ENCODE results near the gene KANSL1L. TPM values are rescaled to one million over a fixed set of nuclear protein-coding genes. Genes with fewer than 3 reads are reported as not detected.

KANSL1L gene
- total RNA-seq, 2 experiments from 2014 or later: 4.1 to 5.8 TPM

Other genes with a start within 250 kb of the KANSL1L start
- 10 to 100 TPM; 54.3 to 60.7 TPM for gene RPE, start 168.8 kb downstream of the KANSL1L start, total RNA-seq
- gene ACADL, start 54.0 kb upstream of the KANSL1L start, total RNA-seq: not detected
- gene MYL1, start 143.8 kb upstream of the KANSL1L start, total RNA-seq: not detected

Data from activated CD8-positive, alpha-beta memory T cell treated with anti-CD3 and anti-CD28 coated beads, Interleukin-2, amount 10 ng/mL, durations not matched to agents 7 days and 5 days (primary cell).